Activated naive CD4-positive, alpha-beta T cell treated with anti-CD3 and anti-CD28 coated beads, Interleukin-2, amount 50 U/mL, for 24 hours (primary cell): ENCODE results near the gene PITPNM1.

Experiments used
- H3K27ac Mint-ChIP-seq: one replicate; pipeline ENCODE4 v1.8.0; 2021; ENCODE audit warnings: mild to moderate bottlenecking, mixed read lengths
- H3K27me3 Mint-ChIP-seq: one replicate; pipeline ENCODE4 v1.8.0; 2021; ENCODE audit warnings: mixed read lengths
- H3K36me3 Mint-ChIP-seq: one replicate; pipeline ENCODE4 v1.8.0; 2021; ENCODE audit warnings: mixed read lengths
- H3K4me1 Mint-ChIP-seq: one replicate; pipeline ENCODE4 v1.8.0; 2021; ENCODE audit warnings: mixed read lengths
- H3K4me3 Mint-ChIP-seq: one replicate; pipeline ENCODE4 v1.8.0; 2021; ENCODE audit warnings: mild to moderate bottlenecking, mixed read lengths
- H3K9me3 Mint-ChIP-seq: one replicate; pipeline ENCODE4 v1.8.0; 2021; ENCODE audit warnings: mixed read lengths

The PITPNM1 gene

DNA sequence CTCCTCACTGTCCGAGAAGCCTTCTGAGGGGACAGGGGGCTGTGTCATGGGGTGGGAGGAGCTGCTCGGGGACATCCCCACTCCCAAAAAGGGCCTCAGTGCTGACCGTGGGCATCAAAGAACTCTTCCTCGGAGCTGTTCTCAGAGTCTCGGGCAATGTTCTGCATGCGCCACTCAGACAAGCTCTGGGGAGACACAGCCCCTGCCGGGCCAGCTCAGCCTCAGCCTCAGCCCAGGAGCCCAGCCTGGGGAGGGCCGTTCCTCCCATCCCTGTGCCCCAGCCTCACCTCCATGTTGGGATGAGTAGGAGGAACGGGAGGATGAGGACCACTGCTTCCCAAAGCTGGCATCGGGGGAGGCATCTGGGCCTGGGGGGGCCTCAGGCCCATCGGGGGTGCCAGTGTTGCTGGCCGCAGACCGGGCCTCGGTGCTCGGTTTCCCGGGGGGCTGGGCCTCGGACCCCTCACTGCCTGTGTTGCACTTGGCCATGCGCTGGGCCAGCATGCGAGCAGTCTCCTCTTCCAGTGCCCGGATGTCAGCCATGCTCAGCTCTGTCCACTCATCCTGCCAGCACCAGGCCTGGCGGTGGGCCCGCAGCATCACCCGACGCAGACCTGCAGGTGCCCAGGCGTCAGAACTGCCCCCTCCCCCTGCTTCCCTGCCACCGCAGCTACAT is 5.2 kb downstream of the PITPNM1 start:
- no peak overlapping the region for H3K27ac Mint-ChIP-seq
- H3K36me3 Mint-ChIP-seq, result peaks cover 9% of the 10 kb centered on the region
- peaks cover 20% of the 10 kb centered on the region for H3K4me1 Mint-ChIP-seq
- no peaks in the 10 kb centered on the region for H3K27me3 Mint-ChIP-seq
- no peaks in the 10 kb centered on the region for H3K9me3 Mint-ChIP-seq
- H3K4me3 Mint-ChIP-seq, result no peak overlapping the region

DNA sequence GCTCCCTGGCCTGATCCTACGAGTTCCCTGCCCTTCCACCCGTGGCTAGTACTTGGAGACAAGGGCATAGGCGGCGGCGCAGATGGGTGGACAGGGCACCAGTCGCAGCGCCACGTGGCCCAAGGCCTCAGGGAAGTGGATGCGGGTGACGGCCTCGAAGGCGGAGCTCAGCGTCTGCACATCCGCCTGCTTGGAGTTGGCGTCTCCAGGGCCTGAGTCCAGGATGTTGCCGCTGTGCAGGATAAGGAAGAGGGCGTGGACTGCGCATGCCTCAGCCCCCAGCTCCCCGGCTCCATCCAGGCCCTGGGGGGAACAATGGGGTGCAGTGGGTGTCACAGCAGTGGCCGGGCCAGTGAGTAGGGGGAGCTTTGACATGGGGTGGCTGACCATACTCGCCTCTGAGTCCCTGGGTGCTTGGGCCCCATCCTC is 6.6 kb downstream of the PITPNM1 start:
- Mint-ChIP-seq H3K27me3 (no peaks in the 10 kb centered on the region), H3K36me3 (peaks cover 9% of the 10 kb centered on the region), H3K9me3 (no peaks in the 10 kb centered on the region), H3K27ac (no peak overlapping the region), H3K4me3 (no peak overlapping the region), H3K4me1 (peaks cover 20% of the 10 kb centered on the region)

DNA sequence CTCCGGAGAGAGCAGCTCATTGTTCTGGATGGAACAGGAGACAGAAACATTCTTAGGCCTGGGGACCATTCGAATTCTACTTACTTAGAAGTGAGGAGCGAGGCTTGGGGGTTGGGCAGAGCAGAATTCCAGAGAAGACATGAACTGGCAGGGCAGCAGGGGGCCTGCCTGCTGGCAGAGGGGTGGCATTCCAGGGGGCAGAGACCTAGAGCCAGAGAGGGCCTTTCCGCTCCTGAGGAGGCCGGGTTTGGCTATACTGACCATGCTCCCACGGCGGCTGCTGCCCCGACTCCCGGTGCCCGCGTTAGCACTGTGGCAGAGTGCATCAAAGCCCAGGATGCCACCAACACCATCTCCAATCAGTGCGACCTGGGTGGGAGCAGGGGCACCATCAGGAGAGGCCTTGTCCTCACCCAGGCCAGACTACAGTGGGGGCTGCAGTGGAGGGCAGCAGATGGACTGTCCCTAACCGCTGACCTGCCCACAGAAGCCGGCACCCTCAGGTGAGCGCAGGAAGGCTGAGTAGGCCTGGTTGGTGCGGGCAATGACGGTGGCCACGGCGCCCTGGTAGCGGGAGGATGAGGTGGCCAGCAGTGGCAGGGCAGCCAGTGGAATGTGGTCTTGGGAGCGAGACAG is 7.4 kb downstream of the PITPNM1 start:
- no peak overlapping the region for H3K27ac Mint-ChIP-seq
- H3K36me3 Mint-ChIP-seq, result peaks cover 9% of the 10 kb centered on the region

DNA sequence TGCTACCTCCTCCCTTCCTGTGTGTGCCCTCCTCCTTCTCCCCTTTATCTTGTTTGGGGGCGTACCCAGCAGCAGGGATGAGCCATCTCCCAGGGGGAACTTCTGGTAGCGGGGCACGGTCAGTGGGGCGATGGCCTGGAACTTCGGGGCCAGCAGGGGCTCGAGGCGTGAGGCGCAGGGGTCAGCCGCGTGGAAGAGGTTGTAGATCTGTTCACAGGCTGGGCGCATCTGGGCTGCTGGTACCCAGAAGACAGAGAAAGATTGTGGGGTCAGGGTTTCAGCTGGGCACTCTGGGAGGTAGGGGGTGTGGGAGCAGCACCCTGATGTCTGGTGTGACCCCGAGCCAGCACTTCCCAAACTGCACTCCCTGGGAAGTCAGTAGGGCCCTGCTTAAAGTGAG is 9.1 kb downstream of the PITPNM1 start:
- H3K4me3 Mint-ChIP-seq, result no peak overlapping the region
- peaks cover 8% of the 10 kb centered on the region for H3K36me3 Mint-ChIP-seq
- no peaks in the 10 kb centered on the region for H3K9me3 Mint-ChIP-seq
- H3K27me3 Mint-ChIP-seq, result no peaks in the 10 kb centered on the region
- no peak overlapping the region for H3K27ac Mint-ChIP-seq
- H3K4me1 Mint-ChIP-seq, result peaks cover 7% of the 10 kb centered on the region

More for the DNA sequence above, 7.4 kb downstream of the PITPNM1 start:
- H3K27me3 Mint-ChIP-seq, result no peaks in the 10 kb centered on the region
- no peaks in the 10 kb centered on the region for H3K9me3 Mint-ChIP-seq
- H3K4me3 Mint-ChIP-seq, result no peak overlapping the region
- peaks cover 12% of the 10 kb centered on the region for H3K4me1 Mint-ChIP-seq

DNA sequence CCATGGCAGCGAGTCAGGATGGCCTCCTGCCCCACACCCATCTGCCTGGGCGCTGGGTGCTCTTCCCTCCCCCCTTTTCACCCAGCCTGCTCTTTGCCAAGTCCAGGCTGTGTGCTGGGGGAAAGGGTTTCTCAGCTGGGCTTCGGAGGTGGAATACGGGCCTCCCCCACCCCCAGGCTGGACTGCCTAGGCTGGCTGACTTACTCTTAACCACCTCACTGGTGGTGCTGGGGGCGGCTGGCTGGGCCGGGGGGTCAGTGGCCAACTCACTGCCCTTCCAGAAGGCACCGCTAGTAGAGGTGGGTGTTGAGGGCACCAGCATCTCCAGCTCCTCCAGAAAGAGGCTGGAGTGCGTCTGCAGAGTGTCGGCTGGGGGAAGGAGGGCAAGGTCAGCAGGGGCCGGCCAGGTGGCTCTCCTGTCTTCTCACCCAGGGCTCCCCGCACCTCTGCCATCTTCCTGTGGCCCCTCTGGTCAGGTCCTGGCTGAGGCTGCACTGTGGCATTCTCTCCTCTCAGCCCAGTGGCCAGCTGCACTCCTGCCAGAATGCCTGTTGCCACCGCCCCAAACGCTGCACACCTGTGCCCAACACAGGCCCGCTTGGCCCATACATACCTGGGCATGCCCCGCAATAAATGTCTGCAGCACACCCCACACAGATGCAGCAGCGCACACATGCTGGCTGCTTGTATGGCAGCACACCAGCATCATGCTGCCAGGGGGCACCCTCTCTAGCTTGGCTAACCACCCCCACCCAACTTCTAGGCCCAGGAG is 9.7 kb downstream of the PITPNM1 start:
- Mint-ChIP-seq H3K9me3 (no peaks in the 10 kb centered on the region), H3K4me1 (no peaks in the 10 kb centered on the region), H3K27me3 (no peaks in the 10 kb centered on the region), H3K27ac (no peak overlapping the region), H3K36me3 (peaks cover 2% of the 10 kb centered on the region), H3K4me3 (no peak overlapping the region)

DNA sequence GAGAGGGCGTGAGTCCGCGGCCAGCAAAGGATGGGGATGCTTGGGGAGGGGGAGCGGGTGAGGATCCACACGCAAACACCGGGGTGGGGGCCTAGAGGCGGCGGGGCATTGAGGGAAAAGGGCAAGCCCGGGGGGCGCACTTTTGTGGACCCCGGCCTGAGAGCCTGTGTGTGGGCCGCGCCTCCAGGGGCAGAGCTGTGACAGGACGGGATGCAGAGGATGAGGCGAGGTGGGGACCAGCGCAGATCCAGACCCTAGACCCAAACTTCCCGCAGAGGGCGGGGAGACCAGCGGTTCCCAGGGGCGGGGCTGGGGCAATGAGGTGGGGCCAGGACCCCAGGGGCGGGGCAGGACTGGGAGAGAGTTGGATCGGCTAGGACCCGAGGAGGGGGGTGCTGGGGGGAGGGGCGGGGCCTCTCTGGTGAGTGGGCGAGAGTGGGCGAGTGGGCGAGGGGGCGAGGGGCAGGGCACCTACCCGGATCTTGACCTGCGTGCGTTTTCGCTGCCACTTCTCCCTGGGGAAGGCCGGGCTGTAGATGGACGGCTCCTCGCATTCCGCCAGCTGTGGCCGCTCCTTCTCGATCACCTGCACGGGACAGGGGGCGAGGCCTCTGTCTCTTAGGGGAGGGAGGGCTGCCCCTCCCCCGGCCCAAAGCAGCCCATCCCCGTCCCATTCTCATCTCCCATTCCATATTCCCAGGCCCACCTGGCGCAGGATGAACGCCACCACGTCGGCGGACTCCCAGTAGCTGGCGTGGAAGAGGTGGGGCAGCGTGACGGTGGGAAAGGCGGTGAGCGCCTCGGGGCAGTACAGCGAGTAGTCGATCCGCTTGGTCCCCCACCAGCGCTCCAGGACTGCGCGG is 10.6 kb downstream of the PITPNM1 start:
- peaks cover 2% of the 10 kb centered on the region for H3K36me3 Mint-ChIP-seq
- peaks cover 3% of the 10 kb centered on the region for H3K4me1 Mint-ChIP-seq
- H3K27ac Mint-ChIP-seq, result no peak overlapping the region

DNA sequence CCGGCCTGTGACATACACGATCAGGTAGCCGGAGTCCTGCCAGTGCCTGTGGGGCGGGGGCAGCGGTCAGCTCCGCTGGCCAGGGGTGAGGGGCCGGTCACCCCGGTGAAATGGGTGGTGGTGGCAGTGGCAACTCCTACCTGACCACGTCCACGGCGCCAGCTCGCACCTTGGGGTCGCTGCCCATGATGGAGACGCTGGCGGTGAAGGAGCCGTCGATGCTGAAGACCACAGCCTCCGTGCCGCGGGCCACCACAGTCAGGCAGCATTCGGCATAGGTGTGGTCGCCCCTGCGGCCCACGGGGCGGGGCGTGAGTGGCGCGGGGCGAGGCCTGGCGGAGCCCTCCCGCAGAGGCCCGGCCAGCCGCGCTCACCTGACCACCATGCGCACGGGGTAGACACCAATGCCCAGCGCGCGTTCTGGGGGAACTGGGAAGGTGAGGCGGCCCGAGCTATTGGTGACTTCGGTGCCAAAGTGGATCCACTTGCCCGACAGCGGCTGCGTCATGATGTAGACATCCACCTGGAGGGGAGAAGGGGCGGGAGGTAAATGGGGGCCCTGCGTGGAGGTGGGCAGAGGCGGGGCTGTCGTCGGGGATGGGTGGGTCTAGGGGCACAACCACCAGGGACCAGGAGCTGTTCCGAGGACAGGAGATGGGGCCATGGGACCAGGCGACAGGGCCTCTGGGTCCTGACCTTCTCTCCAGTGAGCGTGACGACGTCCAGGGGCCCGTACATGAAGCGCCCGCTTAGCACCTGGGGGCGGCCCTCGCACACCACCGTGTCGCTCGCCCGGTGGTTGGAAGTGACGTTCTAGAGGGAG is 11.4 kb downstream of the PITPNM1 start:
- Mint-ChIP-seq H3K36me3 (peaks cover 2% of the 10 kb centered on the region), H3K9me3 (no peaks in the 10 kb centered on the region), H3K4me3 (no peak overlapping the region), H3K27me3 (no peaks in the 10 kb centered on the region), H3K27ac (no peak overlapping the region), H3K4me1 (peaks cover 8% of the 10 kb centered on the region)

More for the DNA sequence above, 10.6 kb downstream of the PITPNM1 start:
- H3K9me3 Mint-ChIP-seq, result no peaks in the 10 kb centered on the region
- no peaks in the 10 kb centered on the region for H3K27me3 Mint-ChIP-seq
- no peak overlapping the region for H3K4me3 Mint-ChIP-seq

DNA sequence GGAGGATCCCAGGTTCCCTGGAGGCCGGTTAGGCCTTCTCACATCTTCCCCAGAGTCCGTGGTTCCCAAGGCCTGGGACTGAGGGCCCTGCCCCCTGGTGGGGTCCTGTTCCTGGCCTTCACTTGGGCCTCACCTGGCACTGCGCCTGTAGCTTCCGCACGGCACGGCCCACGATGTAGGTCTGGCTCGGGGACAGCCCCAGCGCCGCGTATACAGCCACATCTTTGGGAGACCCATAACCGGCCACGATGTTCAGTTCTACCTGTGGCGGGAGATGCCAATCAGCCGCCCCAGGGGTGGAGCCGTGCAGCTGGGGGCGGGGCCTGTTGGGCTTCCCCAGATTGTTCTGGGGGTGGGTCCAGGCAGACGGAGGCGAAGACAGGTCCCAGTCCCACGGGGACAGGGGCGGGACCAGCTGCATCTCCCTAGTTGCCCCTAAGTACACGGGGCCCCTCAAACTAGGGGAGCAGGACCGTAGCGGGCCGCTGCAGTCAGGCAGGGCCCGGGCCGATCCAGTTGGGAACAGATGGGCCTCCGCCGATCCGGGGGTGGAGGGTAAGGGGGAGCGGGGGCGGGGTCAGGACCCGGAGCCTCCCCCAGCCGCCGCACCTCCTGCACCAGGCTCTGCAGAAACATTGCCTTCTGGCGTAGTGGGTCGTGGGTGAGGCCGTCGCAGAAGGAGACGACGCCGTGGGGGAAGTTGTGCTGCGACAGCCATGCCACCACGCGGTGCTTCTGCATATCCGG is 12.2 kb downstream of the PITPNM1 start:
- Mint-ChIP-seq H3K36me3 (peaks cover 2% of the 10 kb centered on the region), H3K27ac (no peak overlapping the region), H3K9me3 (no peaks in the 10 kb centered on the region), H3K4me3 (no peak overlapping the region), H3K27me3 (no peaks in the 10 kb centered on the region), H3K4me1 (peaks cover 16% of the 10 kb centered on the region)

DNA sequence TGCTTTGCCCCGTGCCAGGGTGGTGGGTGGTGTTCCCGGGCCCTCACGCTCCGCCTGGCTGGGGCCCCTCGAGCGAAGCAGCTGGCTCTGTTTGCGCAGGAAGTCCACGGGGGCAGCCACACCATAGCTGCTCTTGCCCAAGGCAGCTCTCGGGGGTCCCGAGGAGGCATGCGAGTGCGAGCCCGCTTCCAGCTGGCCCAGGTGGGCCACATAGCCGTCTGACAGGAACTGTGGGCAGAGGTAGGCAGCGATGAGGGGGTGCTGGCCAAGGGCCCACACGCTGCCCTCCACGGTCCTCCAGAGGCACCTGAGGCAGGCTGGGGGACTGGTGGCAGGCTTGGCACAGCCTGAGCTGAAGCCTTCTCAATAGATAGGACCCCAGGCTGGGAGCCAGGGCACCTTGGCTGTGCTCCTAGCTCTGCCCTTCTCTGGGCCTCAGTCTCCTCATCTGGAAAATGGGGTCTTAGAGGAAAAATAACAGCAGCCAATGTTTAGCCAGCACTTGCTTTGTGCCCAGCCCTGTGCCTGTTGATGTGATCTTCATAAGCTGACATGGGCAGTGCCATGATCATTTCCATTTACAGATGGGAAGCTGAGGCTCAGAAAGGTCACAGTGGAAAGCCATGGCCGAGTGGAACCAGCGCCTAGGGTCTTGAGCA is 13.0 kb downstream of the PITPNM1 start:
- no peak overlapping the region for H3K27ac Mint-ChIP-seq
- no peaks in the 10 kb centered on the region for H3K9me3 Mint-ChIP-seq
- no peaks in the 10 kb centered on the region for H3K27me3 Mint-ChIP-seq
- no peak overlapping the region for H3K4me3 Mint-ChIP-seq
- peaks cover 23% of the 10 kb centered on the region for H3K4me1 Mint-ChIP-seq
- peaks cover 8% of the 10 kb centered on the region for H3K36me3 Mint-ChIP-seq

DNA sequence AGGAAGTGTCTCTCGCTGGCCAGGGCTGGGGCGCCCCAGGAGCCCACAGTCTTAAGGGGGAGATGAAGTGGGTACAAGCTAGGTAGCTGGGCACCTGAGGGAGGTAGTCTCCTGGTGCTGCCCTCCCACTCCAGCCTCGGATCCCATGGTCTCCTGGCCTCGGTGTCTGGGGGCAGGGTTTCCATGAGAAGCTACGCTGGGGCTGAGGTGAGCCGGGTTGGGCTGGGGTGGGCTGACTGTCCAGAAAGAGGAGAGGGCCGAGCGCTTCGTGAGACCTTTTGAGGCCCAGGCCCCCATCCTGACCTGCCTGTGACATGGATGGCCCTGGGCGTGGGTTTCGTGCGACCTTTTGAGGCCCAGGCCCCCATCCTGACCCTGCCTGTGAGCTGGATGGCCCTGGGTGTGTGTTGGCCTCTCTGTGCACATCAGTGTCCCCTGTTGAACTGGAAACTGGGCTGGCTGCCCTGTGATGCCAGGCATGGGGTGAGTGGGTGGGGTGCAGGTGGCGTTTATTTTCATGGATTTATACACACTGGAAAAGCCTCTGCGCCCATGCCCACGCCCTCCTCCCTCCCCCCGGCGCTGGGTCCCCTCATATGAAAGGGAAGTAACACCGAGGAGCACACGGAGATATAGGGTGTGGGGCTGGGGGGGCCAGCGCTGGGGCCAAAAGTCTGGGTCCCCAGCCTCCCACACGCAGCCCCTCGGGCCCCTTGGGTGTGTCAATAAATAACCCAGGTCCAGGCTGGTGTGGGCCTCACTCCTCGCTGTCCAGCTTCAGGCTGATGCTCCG is 13.7 kb downstream of the PITPNM1 start:
- no peaks in the 10 kb centered on the region for H3K9me3 Mint-ChIP-seq
- no peaks in the 10 kb centered on the region for H3K27me3 Mint-ChIP-seq
- H3K4me3 Mint-ChIP-seq, result no peak overlapping the region
- H3K4me1 Mint-ChIP-seq, result peaks cover 31% of the 10 kb centered on the region
- H3K27ac Mint-ChIP-seq, result no peak overlapping the region
- H3K36me3 Mint-ChIP-seq, result peaks cover 8% of the 10 kb centered on the region

DNA sequence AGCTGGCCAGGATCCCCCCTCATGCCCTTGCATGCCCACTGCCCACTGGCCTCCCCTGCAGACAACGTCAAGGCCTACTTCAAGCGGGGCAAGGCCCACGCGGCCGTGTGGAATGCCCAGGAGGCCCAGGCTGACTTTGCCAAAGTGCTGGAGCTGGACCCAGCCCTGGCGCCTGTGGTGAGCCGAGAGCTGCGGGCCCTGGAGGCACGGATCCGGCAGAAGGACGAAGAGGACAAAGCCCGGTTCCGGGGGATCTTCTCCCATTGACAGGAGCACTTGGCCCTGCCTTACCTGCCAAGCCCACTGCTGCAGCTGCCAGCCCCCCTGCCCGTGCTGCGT is 14.5 kb downstream of the PITPNM1 start:
- H3K4me1 Mint-ChIP-seq, result peaks cover 38% of the 10 kb centered on the region
- H3K36me3 Mint-ChIP-seq, result peaks cover 14% of the 10 kb centered on the region
- H3K27ac Mint-ChIP-seq, result no peak overlapping the region
- H3K9me3 Mint-ChIP-seq, result no peaks in the 10 kb centered on the region
- H3K27me3 Mint-ChIP-seq, result no peaks in the 10 kb centered on the region
- H3K4me3 Mint-ChIP-seq, result no peak overlapping the region

DNA sequence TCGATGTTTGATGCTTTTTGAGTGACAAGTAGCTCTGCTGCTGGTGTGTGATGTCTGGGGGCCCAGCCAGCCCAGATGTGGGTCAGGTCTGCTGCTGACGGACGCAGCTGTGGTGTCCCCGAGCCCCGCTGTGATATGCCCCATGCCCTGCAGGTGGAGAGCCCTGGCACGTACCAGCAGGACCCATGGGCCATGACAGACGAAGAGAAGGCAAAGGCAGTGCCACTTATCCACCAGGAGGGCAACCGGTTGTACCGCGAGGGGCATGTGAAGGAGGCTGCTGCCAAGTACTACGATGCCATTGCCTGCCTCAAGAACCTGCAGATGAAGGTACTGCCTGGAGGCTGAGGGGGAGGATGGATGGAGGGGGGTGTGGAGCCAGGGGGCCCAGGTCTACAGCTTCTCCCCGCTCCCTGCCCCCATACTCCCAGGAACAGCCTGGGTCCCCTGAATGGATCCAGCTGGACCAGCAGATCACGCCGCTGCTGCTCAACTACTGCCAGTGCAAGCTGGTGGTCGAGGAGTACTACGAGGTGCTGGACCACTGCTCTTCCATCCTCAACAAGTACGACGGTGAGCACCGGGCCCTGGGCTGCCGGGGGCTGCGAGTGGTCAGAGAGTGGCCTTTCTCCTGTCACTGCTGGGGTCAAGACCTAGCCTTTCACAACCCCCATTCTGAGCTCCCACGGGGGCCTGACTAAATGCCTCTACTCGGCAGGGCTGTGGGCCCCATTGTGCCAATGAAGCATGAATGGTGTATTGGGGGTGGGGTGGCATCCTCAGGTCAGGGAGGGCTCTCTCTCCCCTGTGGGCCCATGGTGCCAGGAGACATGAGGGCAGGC is 15.1 kb downstream of the PITPNM1 start:
- Mint-ChIP-seq H3K36me3 (peaks cover 14% of the 10 kb centered on the region), H3K4me3 (no peak overlapping the region), H3K27ac (peak overlapping the region; percentile 86), H3K4me1 (peaks cover 41% of the 10 kb centered on the region), H3K9me3 (no peaks in the 10 kb centered on the region), H3K27me3 (no peaks in the 10 kb centered on the region)
